Mucosa of rectum (tissue), 2 donors: ENCODE results near the gene CYB561D1.

Experiments used
- H3K27ac ChIP-seq, 2 donors: one replicate each; pipeline ENCODE4 v1.7.0; 2013; ENCODE audit warnings: inconsistent platforms in 2 of 2, low read depth in 2 of 2, low read length in 2 of 2
- H3K27me3 ChIP-seq, 2 donors: one replicate each; pipeline ENCODE4 v1.7.0; 2013; ENCODE audit warnings: low read length in 2 of 2; ENCODE audit not compliant: control insufficient read depth in 2 of 2, insufficient read depth in 2 of 2
- H3K36me3 ChIP-seq, 2 donors: one replicate each; pipeline ENCODE4 v1.7.0; 2013; ENCODE audit warnings: low read length in 2 of 2; ENCODE audit not compliant: control insufficient read depth in 2 of 2, insufficient read depth in 2 of 2
- H3K4me1 ChIP-seq, 2 donors: one replicate each; pipeline ENCODE4 v1.7.0; 2013; ENCODE audit warnings: low read length in 2 of 2, mild to moderate bottlenecking in 1 of 2; ENCODE audit not compliant: control insufficient read depth in 2 of 2, insufficient read depth in 2 of 2
- H3K4me3 ChIP-seq, 2 donors: one replicate each; pipeline ENCODE4 v1.7.0; 2013; ENCODE audit warnings: low read length in 2 of 2
- H3K9ac ChIP-seq, 2 donors: one replicate each; pipeline ENCODE4 v1.7.0; 2013; ENCODE audit warnings: low read length in 2 of 2, low read depth in 1 of 2, mild to moderate bottlenecking in 1 of 2
- H3K9me3 ChIP-seq, 2 donors: one replicate each; pipeline ENCODE4 v1.7.0; 2013; ENCODE audit warnings: low read length in 2 of 2; ENCODE audit not compliant: control insufficient read depth in 2 of 2
- donor health status: healthy.
- donor health status: Normal muscosa, but diverticular disease.

Gene CYB561D1

DNA sequence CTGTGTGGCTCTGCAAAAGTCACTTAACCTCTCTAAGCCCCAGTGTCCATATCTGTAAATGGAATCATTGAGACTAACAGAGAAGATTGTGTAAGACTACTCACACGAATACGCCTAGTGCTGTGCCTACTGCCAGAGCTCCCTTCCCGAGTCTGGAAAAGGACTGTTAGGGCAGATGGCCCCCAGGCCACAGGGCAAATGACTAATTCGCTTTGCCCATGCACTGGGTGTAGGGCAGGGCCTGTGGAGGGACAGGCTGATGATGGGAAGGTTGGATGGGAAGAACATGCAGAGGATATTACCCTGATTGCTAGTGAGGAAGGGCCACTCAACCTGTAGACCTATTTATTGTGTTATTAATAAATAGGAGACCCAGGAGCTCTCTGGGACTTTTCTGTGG lies 41.6 kb downstream of the CYB561D1 start:
- H3K4me1 ChIP-seq = peaks cover 8 to 16% of the 10 kb centered on the region in 2 donors
- H3K4me3 ChIP-seq = no peak overlapping the region
- no peaks in the 10 kb centered on the region for H3K27me3 ChIP-seq
- H3K9ac ChIP-seq = no peak overlapping the region
- no peak overlapping the region for H3K27ac ChIP-seq
- no peaks in the 10 kb centered on the region for H3K36me3 ChIP-seq
- H3K9me3 ChIP-seq = no peaks in the 10 kb centered on the region

DNA sequence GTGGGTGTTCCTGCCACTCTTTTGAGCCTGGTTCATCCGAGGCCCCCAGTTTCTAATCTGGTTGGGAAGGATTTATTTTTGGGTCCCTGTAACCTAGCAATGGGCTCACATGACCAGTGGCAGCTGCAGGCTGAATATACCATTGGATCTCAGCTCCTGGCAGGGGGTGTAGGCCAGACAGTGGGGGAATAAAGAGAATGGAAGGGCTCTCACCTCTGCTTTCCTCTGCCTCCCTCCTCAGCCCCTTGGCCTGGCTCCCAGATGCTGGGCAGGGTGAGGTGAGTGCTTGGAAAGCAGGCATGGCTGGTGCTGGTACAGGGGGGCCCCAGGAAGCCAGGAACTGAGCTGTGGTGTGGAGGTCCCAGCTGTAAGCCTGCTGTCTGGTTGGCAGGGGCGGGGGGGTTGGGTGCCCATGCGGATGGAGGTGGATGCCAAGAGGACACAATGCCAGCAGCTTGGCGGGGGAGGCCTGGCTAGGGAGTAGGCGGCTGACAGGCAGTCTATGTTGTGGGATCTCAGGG lies 42.1 kb downstream of the CYB561D1 start:
- Histone ChIP-seq H3K9me3 (no peaks in the 10 kb centered on the region), H3K27ac (no peak overlapping the region), H3K9ac (no peak overlapping the region), H3K36me3 (no peaks in the 10 kb centered on the region), H3K4me1 (peaks cover 8 to 15% of the 10 kb centered on the region in 2 donors), H3K4me3 (no peak overlapping the region), H3K27me3 (no peaks in the 10 kb centered on the region)

DNA sequence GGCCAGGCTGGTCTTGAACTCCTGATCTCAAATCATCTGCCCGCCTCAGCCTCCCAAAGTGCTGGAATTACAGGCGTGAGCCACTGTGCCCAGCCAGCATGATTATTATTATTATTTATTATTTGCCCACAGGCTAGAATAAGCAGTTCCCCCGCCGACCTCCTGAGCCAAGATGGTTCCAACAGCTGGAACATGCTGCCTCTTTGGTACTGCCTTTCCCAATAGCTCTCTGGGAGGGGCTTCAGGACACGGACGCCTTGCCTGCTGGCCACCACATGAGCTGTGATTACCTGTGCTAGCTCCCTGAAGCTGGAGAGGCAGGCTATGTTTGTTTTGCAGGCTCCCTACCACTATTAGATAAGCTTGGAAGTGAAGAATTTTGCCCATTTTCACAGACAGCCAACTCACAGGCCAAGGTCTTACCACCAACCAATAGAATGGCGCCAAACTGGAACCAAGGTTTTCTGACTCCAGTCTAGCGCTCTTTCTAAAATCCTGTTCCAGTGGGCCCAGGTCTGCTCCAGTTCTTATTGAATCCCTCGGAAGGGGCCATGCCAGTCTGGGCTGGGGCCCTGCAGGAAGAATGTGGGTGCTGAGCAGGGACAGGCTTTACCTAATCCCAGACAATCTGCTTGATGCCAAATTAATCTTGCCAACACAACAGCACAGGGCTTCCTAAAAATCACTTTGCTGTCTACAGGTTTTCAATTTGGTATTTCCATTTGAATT lies 43.7 kb downstream of the CYB561D1 start:
- Histone ChIP-seq H3K27ac (no peak overlapping the region), H3K4me1 (peaks cover 2 to 3% of the 10 kb centered on the region in 2 donors)

DNA sequence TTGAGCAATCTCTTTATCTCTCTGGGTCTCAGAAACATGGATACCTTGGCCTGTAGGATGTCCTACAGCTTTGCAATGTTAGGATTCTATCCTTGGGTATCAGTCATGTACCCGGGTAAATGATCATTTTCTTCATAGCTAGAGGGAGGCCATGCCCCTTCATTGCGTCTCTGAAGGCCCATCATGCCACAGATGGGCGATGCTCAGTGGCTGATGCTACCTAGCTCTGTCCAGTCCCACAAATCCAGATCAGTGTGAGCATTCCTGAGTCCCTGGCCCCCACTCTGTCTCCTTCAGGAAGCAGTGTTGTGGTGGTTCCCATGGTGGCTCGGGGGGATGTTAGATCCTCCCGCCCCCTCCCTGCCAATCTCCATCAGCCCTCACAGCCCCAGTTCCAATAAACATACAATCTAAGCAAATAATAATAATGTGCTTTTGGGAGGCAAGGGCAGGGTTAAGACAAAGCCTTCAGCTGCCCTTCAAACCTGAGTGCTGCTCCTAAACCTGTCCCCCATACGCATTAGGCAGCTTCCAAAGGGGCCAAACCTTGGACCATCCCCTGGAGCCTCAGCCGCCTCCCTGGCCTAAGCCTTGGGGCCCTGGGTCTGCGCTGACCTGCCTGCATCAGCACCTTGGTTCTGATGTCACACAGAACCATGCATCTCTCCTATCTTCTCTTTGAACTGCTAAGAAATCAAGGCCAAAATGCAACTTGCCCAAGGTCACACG lies 45.1 kb downstream of the CYB561D1 start:
- no peaks in the 10 kb centered on the region for H3K27me3 ChIP-seq
- H3K9ac ChIP-seq = no peak overlapping the region
- H3K4me3 ChIP-seq = no peak overlapping the region
- no peak overlapping the region for H3K27ac ChIP-seq
- no peaks in the 10 kb centered on the region for H3K36me3 ChIP-seq
- no peaks in the 10 kb centered on the region for H3K4me1 ChIP-seq
- no peaks in the 10 kb centered on the region for H3K9me3 ChIP-seq

More for the DNA sequence above, 43.7 kb downstream of the CYB561D1 start:
- Histone ChIP-seq H3K4me3 (no peak overlapping the region), H3K9me3 (no peaks in the 10 kb centered on the region), H3K9ac (no peak overlapping the region), H3K27me3 (no peaks in the 10 kb centered on the region), H3K36me3 (no peaks in the 10 kb centered on the region)

DNA sequence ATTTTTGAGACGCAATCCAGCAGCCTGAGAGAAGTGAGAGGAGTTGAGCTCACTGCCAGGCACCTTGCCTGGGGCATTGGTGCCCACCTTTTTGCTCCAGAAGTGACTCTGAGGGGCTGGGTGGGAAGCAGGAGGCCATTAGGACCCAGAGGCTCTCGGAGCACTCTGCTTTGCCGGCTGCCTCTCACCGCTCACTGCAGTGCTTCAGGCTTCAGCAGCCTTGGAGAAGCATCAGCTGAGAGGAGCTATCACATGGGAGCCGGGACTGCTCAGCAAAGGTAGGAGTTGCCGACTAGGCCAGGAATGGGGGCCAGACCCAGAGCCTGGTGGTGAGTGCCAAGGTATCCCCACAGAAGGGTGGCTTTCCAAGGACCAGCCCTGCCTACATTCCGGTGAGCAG lies 45.8 kb downstream of the CYB561D1 start, which contains the start of gene GPR61:
GPR61 (plus strand) TSS at position 197 of the 400 bp plus-strand sequence. CDS start 3,151 bp downstream, outside the sequence.
- Histone ChIP-seq H3K4me1 (no peaks in the 10 kb centered on the region), H3K4me3 (no peak within 1 kb of the TSS), H3K27me3 (no peaks in the 10 kb centered on the region), H3K9ac (no peak within 1 kb of the TSS), H3K36me3 (no peaks in the 10 kb centered on the region), H3K27ac (no peak within 1 kb of the TSS), H3K9me3 (no peaks in the 10 kb centered on the region)

DNA sequence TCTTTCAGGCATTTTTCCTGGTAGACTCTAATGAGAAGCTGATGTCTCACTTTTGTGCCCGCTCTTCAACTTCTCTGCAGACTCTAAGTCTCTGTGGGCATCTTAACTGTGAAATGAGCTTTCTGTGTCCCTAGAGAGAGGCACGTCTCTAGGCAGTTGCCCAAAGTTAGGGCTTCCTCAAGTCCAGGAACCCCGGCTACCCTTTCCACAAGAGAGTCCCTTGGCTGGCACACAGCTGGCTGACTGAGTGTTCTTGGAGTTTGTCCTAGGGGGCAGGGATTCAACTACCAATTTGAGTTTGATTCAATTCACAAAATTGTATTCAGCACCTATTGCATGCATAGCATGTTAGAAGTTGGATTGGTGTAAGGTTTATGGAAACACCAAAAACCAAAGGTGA lies 47.2 kb downstream of the CYB561D1 start:
- H3K4me3 ChIP-seq = no peak overlapping the region
- H3K9me3 ChIP-seq = no peaks in the 10 kb centered on the region
- H3K9ac ChIP-seq = no peak overlapping the region
- no peaks in the 10 kb centered on the region for H3K27me3 ChIP-seq
- no peaks in the 10 kb centered on the region for H3K36me3 ChIP-seq
- H3K4me1 ChIP-seq = no peaks in the 10 kb centered on the region
- no peak overlapping the region for H3K27ac ChIP-seq

DNA sequence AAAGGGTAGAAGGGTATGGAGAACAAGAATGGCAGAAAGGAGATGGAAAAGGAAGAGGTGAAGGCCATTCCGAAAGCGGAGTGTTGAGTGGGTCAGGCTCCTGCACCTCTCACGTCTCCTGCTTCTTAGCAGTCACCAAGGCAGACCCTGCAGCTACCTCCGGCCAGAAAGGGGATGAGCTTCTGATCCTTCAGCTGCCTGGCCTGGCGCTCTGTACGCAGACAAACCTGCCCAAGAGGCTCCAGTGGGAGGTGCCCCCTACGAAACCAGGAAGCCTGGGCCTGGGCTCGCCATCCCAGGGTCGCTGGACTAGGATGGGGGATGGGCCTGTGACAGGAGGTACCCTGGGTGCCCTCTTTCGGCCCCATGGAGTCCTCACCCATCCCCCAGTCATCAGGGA lies 48.8 kb downstream of the CYB561D1 start:
- Histone ChIP-seq H3K36me3 (no peaks in the 10 kb centered on the region), H3K27ac (no peak overlapping the region), H3K4me1 (peaks cover 8 to 10% of the 10 kb centered on the region in 2 donors), H3K4me3 (no peak overlapping the region), H3K9me3 (no peaks in the 10 kb centered on the region), H3K27me3 (no peaks in the 10 kb centered on the region), H3K9ac (no peak overlapping the region)

DNA sequence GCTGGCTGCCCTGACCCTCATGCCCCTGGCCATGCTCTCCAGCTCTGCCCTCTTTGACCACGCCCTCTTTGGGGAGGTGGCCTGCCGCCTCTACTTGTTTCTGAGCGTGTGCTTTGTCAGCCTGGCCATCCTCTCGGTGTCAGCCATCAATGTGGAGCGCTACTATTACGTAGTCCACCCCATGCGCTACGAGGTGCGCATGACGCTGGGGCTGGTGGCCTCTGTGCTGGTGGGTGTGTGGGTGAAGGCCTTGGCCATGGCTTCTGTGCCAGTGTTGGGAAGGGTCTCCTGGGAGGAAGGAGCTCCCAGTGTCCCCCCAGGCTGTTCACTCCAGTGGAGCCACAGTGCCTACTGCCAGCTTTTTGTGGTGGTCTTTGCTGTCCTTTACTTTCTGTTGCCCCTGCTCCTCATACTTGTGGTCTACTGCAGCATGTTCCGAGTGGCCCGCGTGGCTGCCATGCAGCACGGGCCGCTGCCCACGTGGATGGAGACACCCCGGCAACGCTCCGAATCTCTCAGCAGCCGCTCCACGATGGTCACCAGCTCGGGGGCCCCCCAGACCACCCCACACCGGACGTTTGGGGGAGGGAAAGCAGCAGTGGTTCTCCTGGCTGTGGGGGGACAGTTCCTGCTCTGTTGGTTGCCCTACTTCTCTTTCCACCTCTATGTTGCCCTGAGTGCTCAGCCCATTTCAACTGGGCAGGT lies 49.5 kb downstream of the CYB561D1 start:
- no peaks in the 10 kb centered on the region for H3K36me3 ChIP-seq
- H3K27ac ChIP-seq = no peak overlapping the region

DNA sequence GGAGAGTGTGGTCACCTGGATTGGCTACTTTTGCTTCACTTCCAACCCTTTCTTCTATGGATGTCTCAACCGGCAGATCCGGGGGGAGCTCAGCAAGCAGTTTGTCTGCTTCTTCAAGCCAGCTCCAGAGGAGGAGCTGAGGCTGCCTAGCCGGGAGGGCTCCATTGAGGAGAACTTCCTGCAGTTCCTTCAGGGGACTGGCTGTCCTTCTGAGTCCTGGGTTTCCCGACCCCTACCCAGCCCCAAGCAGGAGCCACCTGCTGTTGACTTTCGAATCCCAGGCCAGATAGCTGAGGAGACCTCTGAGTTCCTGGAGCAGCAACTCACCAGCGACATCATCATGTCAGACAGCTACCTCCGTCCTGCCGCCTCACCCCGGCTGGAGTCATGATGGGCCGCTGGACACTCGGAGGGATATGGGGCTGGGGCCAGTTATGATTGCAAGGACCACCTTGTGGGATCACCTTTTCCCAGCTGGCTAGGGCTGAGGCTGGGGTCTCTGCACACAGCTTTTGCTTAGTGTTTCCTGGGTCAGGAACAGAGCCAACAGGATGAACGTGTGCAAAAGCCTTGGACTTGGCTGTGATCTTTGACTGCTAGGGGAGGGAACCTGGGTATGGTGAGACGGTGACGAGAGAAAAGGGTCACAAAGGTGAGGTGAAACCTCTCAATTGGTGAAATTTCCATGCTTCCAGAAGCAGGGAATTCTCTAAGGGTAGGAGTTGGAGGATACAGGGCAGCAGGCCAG lies 50.3 kb downstream of the CYB561D1 start:
- H3K9me3 ChIP-seq = no peaks in the 10 kb centered on the region
- no peak overlapping the region for H3K27ac ChIP-seq
- H3K9ac ChIP-seq = no peak overlapping the region
- H3K4me1 ChIP-seq = peaks cover 8 to 12% of the 10 kb centered on the region in 2 donors
- H3K36me3 ChIP-seq = no peaks in the 10 kb centered on the region
- no peaks in the 10 kb centered on the region for H3K27me3 ChIP-seq
- no peak overlapping the region for H3K4me3 ChIP-seq

More for the DNA sequence above, 49.5 kb downstream of the CYB561D1 start:
- no peaks in the 10 kb centered on the region for H3K9me3 ChIP-seq
- H3K4me1 ChIP-seq = peaks cover 8 to 10% of the 10 kb centered on the region in 2 donors
- no peaks in the 10 kb centered on the region for H3K27me3 ChIP-seq
- no peak overlapping the region for H3K9ac ChIP-seq
- no peak overlapping the region for H3K4me3 ChIP-seq
